GM23248 (cell line): ENCODE data around the gene MT1F. TPM values are rescaled to one million over a fixed set of nuclear protein-coding genes. Genes with fewer than 3 reads are reported as not detected.

Source experiments
- DNase-seq: peaks from one replicate; pipeline ENCODE4 v3.0.0-alpha.2; 2015
- H2AFZ ChIP-seq: fragments of 200-600 bp; sonication (generic); 2 replicates; pipeline ENCODE4 v1.6.1; 2016; ENCODE audit warnings: antibody characterized with exemption
- H3F3A ChIP-seq: fragments of 200-600 bp; sonication (generic); 2 replicates; pipeline ENCODE4 v1.6.1; 2016; ENCODE audit warnings: mild to moderate bottlenecking, antibody characterized with exemption, mixed run types; ENCODE audit not compliant: insufficient read depth
- H3K27ac ChIP-seq: fragments of 200-600 bp; sonication (generic); 2 replicates; pipeline ENCODE4 v1.5.1; 2016; ENCODE audit warnings: mild to moderate bottlenecking
- H3K27me3 ChIP-seq: fragments of 200-600 bp; sonication (generic); replicated peaks from 2 replicates; pipeline ENCODE4 v1.6.1; 2016; ENCODE audit warnings: mild to moderate bottlenecking; ENCODE audit not compliant: insufficient read depth
- H3K36me3 ChIP-seq: fragments of 200-600 bp; sonication (generic); 2 replicates; pipeline ENCODE4 v1.6.1; 2016; ENCODE audit warnings: low read depth, mild to moderate bottlenecking
- H3K4me1 ChIP-seq: fragments of 200-600 bp; sonication (generic); 2 replicates; pipeline ENCODE4 v1.6.1; 2016; ENCODE audit warnings: mild to moderate bottlenecking; ENCODE audit not compliant: insufficient read depth
- H3K4me2 ChIP-seq: fragments of 200-600 bp; sonication (generic); one replicate; pipeline ENCODE4 v1.6.1; 2016; ENCODE audit warnings: mild to moderate bottlenecking; ENCODE audit not compliant: unreplicated experiment
- H3K4me3 ChIP-seq: fragments of 200-600 bp; sonication (generic); 2 replicates; pipeline ENCODE4 v1.5.1; 2016; ENCODE audit warnings: mild to moderate bottlenecking
- H3K79me2 ChIP-seq: fragments of 200-600 bp; sonication (generic); 2 replicates; pipeline ENCODE4 v1.6.1; 2016; ENCODE audit warnings: mild to moderate bottlenecking; ENCODE audit not compliant: insufficient read depth
- H3K9ac ChIP-seq: fragments of 200-600 bp; sonication (generic); 2 replicates; pipeline ENCODE4 v1.6.1; 2016; ENCODE audit warnings: mild to moderate bottlenecking
- H3K9me2 ChIP-seq: fragments of 200-600 bp; sonication (generic); 2 replicates; pipeline ENCODE4 v1.6.1; 2016; ENCODE audit warnings: mixed run types, mild to moderate bottlenecking, moderate library complexity; ENCODE audit not compliant: insufficient read depth
- H3K9me3 ChIP-seq: fragments of 200-600 bp; sonication (generic); one replicate; pipeline ENCODE4 v1.6.1; 2017; ENCODE audit warnings: low read depth
- H4K20me1 ChIP-seq: fragments of 200-600 bp; sonication (generic); 2 replicates; pipeline ENCODE4 v1.6.0; 2016; ENCODE audit not compliant: insufficient read depth
- EZH2 ChIP-seq: fragments of 200-600 bp; sonication (generic); IDR thresholded peaks from 2 replicates; pipeline ENCODE4 v1.6.1; 2018; ENCODE audit warnings: antibody characterized with exemption, mild to moderate bottlenecking; ENCODE audit not compliant: insufficient read depth, poor library complexity, severe bottlenecking
- EZH2phosphoT487 ChIP-seq: fragments of 200-600 bp; sonication (generic); IDR thresholded peaks from 2 replicates; pipeline ENCODE4 v1.6.1; 2018; ENCODE audit warnings: antibody characterized with exemption, moderate library complexity, mild to moderate bottlenecking, low read depth; ENCODE audit not compliant: insufficient read depth
- WGBS, 2 experiments: methylation state at CpG; one replicate each; pipeline ENCODE4 v1.1.6; 2015 to 2017; ENCODE audit warnings: low lambda C conversion rate in 2 of 2, low coverage in 1 of 2; ENCODE audit errors: missing lambda C conversion rate in 2 of 2; 5-methylcytosine and 5-hydroxymethylcytosine counted together
- in situ Hi-C: fragments of 300-500 bp; cut with MboI; formaldehyde crosslinking; loops from 2 replicates; pipeline ENCODE4 v1.15.0; 2020
- polyA plus RNA-seq: library from polyadenylated mRNA; unstranded; fragments of >200 nt; fragmentation: Nextera tagmentation; extraction: Ambion mirVana; gene quantifications from 2 replicates; pipeline ENCODE4 v1.2.1, GENCODE V29; 2016
- total RNA-seq: library from RNA; depleted of rRNA; stranded (reverse); fragments of >200 nt; shearing (Covaris generic); gene quantifications from 2 replicates; pipeline ENCODE4 v1.2.3, GENCODE V29; 2014

MT1F gene
- total and polyA plus RNA-seq, 2 experiments from 2014 or later, result 1.1 to 4.5 TPM

GRCh38 chr16:56682703-56683397, 25.1 kb downstream of the MT1F start:
- TF ChIP-seq EZH2, result no peak
- H3K4me2 ChIP-seq, result peak overlapping the region; percentile 80
- H3K27me3 ChIP-seq, result no peaks in the 10 kb centered on the region
- no peaks in the 10 kb centered on the region for H4K20me1 ChIP-seq
- H3K36me3 ChIP-seq, result no peaks in the 10 kb centered on the region
- H3K27ac ChIP-seq, result 0 out of 2 replicates have a peak overlapping the region, but pooled peaks have one; percentile 4
- peak; percentile 28 for DNase-seq
- peak overlapping the region; percentile 79 for H3K4me3 ChIP-seq
- no peaks in the 10 kb centered on the region; the same call in 1 of the 2 replicates for H3F3A ChIP-seq
- 6 to 9% methylated on average over 8 of the region's 8 CpGs for WGBS, 2 experiments
- H2AFZ ChIP-seq, result peak overlapping the region; percentile 78
- no peaks in the 10 kb centered on the region for H3K9me3 ChIP-seq
- peak overlapping the region; percentile 76 for H3K9ac ChIP-seq
- peaks cover 14% of the 10 kb centered on the region; the same call in 1 of the 2 replicates for H3K4me1 ChIP-seq
- in situ Hi-C loops, result no loop called here
- no peaks in the 10 kb centered on the region for H3K79me2 ChIP-seq
- no peaks in the 10 kb centered on the region for H3K9me2 ChIP-seq

- Histone ChIP-seq H3K9me2 (no peaks in the 10 kb centered on the region), H3F3A (no peaks in the 10 kb centered on the region; the same call in 1 of the 2 replicates), H4K20me1 (no peaks in the 10 kb centered on the region), H3K9me3 (no peaks in the 10 kb centered on the region), H3K4me2 (peak overlapping the region; percentile 80), H3K9ac (peak overlapping the region; percentile 76; the same call in 1 of the 2 replicates), H3K36me3 (no peaks in the 10 kb centered on the region), H2AFZ (no peak overlapping the region), H3K27ac (no peak overlapping the region), H3K4me3 (peak overlapping the region; percentile 79), H3K27me3 (no peaks in the 10 kb centered on the region), H3K79me2 (no peaks in the 10 kb centered on the region), H3K4me1 (peaks cover 14% of the 10 kb centered on the region; the same call in 1 of the 2 replicates)
- in situ Hi-C loops, result no loop called here
- TF ChIP-seq EZH2 (no peak), EZH2phosphoT487 (no peak)
- whole genome bisulfite sequencing, 2 experiments, result 58% methylated on average over 5 of the region's 5 CpGs
- no peak for DNase-seq
Measured at GRCh38 chr16:56683424-56684172, 25.8 kb downstream of the MT1F start.

- TF ChIP-seq EZH2phosphoT487, result no peak
- TF ChIP-seq EZH2, result no peak
- WGBS, 2 experiments, result 29 to 52% methylated on average over 4 of the region's 4 CpGs
- Histone ChIP-seq H4K20me1 (no peaks in the 10 kb centered on the region), H3K27me3 (no peaks in the 10 kb centered on the region), H3K79me2 (no peaks in the 10 kb centered on the region), H3K27ac (no peak overlapping the region), H3K9me3 (no peaks in the 10 kb centered on the region), H3K36me3 (no peaks in the 10 kb centered on the region), H3K4me3 (no peak overlapping the region), H3K4me2 (no peak overlapping the region), H2AFZ (no peak overlapping the region), H3K9ac (no peak overlapping the region), H3K9me2 (no peaks in the 10 kb centered on the region), H3F3A (no peaks in the 10 kb centered on the region; the same call in 1 of the 2 replicates), H3K4me1 (peaks cover 15% of the 10 kb centered on the region; the same call in 1 of the 2 replicates)
- DNase-seq, result no peak
- in situ Hi-C loops, result no loop called here
Measured at GRCh38 chr16:56684256-56684925, 26.6 kb downstream of the MT1F start.

- H3F3A ChIP-seq, result no peaks in the 10 kb centered on the region; the same call in 1 of the 2 replicates
- no peak overlapping the region for H3K27ac ChIP-seq
- WGBS, 2 experiments, result 58 to 60% methylated on average over 4 of the region's 4 CpGs
Measured at GRCh38 chr16:56684926-56685590, 27.3 kb downstream of the MT1F start.

More at GRCh38 chr16:56684926-56685590, 27.3 kb downstream of the MT1F start:
- no peaks in the 10 kb centered on the region for H3K9me3 ChIP-seq
- H3K9me2 ChIP-seq, result no peaks in the 10 kb centered on the region
- no peaks in the 10 kb centered on the region for H4K20me1 ChIP-seq
- no peak overlapping the region for H3K4me2 ChIP-seq
- H3K79me2 ChIP-seq, result no peaks in the 10 kb centered on the region
- TF ChIP-seq EZH2phosphoT487, result no peak
- no peak for TF ChIP-seq EZH2
- in situ Hi-C loops, result no loop called here
- no peak for DNase-seq
- H2AFZ ChIP-seq, result no peak overlapping the region
- no peaks in the 10 kb centered on the region for H3K27me3 ChIP-seq
- no peak overlapping the region for H3K4me3 ChIP-seq
- H3K36me3 ChIP-seq, result no peaks in the 10 kb centered on the region
- no peak overlapping the region for H3K9ac ChIP-seq
- peaks cover 17% of the 10 kb centered on the region; the same call in 1 of the 2 replicates for H3K4me1 ChIP-seq
